ENCODE measurements around the gene MYO1F.

The MYO1F gene

GRCh38 chr19:8485561-8486371 is 91.5 kb downstream of the MYO1F start:
- Histone ChIP-seq H3K36me3 (ENCODE audit: control insufficient read depth, insufficient read depth, low read length) (no peaks in the 10 kb centered on the region), H3K4me2 (ENCODE audit: low read length) (no peak overlapping the region), H3K4me1 (peaks cover 5% of the 10 kb centered on the region), H3K27me3 (ENCODE audit: control insufficient read depth, insufficient read depth, low read length) (no peaks in the 10 kb centered on the region), H3K9me3 (ENCODE audit: control insufficient read depth, low read length) (no peaks in the 10 kb centered on the region), H3K4me3 (ENCODE audit: low read depth, low read length) (no peak overlapping the region), H3K79me2 (peaks cover 21% of the 10 kb centered on the region), H3K27ac (no peak overlapping the region), H3K9ac (no peak overlapping the region), H2AFZ (no peak overlapping the region)
- TF ChIP-seq CTCF (IDR thresholded peaks at IDR 0.05): no peak

- Histone ChIP-seq H3K4me1 (peaks cover 12% of the 10 kb centered on the region), H3K27ac (no peak overlapping the region), H3K4me2 (ENCODE audit: low read length) (no peak overlapping the region), H3K36me3 (ENCODE audit: control insufficient read depth, insufficient read depth, low read length) (no peaks in the 10 kb centered on the region), H3K9ac (no peak overlapping the region), H3K27me3 (ENCODE audit: control insufficient read depth, insufficient read depth, low read length) (no peaks in the 10 kb centered on the region), H3K79me2 (peaks cover 28% of the 10 kb centered on the region), H3K9me3 (ENCODE audit: control insufficient read depth, low read length) (no peaks in the 10 kb centered on the region), H2AFZ (no peak overlapping the region), H3K4me3 (ENCODE audit: low read depth, low read length) (no peak overlapping the region)
- TF ChIP-seq CTCF (IDR thresholded peaks at IDR 0.05): no peak
Observed at GRCh38 chr19:8484331-8484894, 92.8 kb downstream of the MYO1F start.

GRCh38 chr19:8483165-8483564 is 94.1 kb downstream of the MYO1F start:
- H3K4me2 ChIP-seq (ENCODE audit: low read length): no peak overlapping the region
- H3K4me1 ChIP-seq: peaks cover 12% of the 10 kb centered on the region

GRCh38 chr19:8482696-8483095 is 94.5 kb downstream of the MYO1F start:
- Histone ChIP-seq H3K9me3 (ENCODE audit: control insufficient read depth, low read length) (no peaks in the 10 kb centered on the region), H3K27ac (no peak overlapping the region), H3K36me3 (ENCODE audit: control insufficient read depth, insufficient read depth, low read length) (no peaks in the 10 kb centered on the region), H3K27me3 (ENCODE audit: control insufficient read depth, insufficient read depth, low read length) (no peaks in the 10 kb centered on the region), H3K4me3 (ENCODE audit: low read depth, low read length) (no peak overlapping the region), H3K4me1 (peaks cover 12% of the 10 kb centered on the region), H3K79me2 (peaks cover 43% of the 10 kb centered on the region), H3K9ac (no peak overlapping the region), H2AFZ (no peak overlapping the region), H3K4me2 (ENCODE audit: low read length) (no peak overlapping the region)
- no peak for TF ChIP-seq CTCF (IDR thresholded peaks at IDR 0.05)

More at GRCh38 chr19:8483165-8483564, 94.1 kb downstream of the MYO1F start:
- no peak for TF ChIP-seq CTCF (IDR thresholded peaks at IDR 0.05)
- Histone ChIP-seq H3K36me3 (ENCODE audit: control insufficient read depth, insufficient read depth, low read length) (no peaks in the 10 kb centered on the region), H3K27me3 (ENCODE audit: control insufficient read depth, insufficient read depth, low read length) (no peaks in the 10 kb centered on the region), H2AFZ (no peak overlapping the region), H3K79me2 (peaks cover 38% of the 10 kb centered on the region), H3K27ac (no peak overlapping the region), H3K9me3 (ENCODE audit: control insufficient read depth, low read length) (no peaks in the 10 kb centered on the region), H3K4me3 (ENCODE audit: low read depth, low read length) (no peak overlapping the region), H3K9ac (no peak overlapping the region)

Measured in parathyroid adenoma (tissue), 2 donors.